Measurements from ENCODE around the gene DDIT4.

Gene DDIT4

GRCh38 chr10:72316386-72316700, 42.6 kb downstream of the DDIT4 start:
- TF ChIP-seq POLR2A (IDR thresholded peaks at IDR 0.05; ENCODE audit: extremely low read depth, insufficient read length) (no peak), MYC (IDR thresholded peaks at IDR 0.05; ENCODE audit: low read depth, low read length) (no peak), CTCF (IDR thresholded peaks at IDR 0.05; ENCODE audit: low read depth, low read length) (no peak)
- H3K4me3 ChIP-seq (ENCODE audit: low read depth, low read length): no peak overlapping the region
- no peak for DNase-seq (ENCODE audit: low read depth)

- TF ChIP-seq MAX (IDR thresholded peaks at IDR 0.05; ENCODE audit: low read depth, low read length) (peak; percentile 97), CTCF (IDR thresholded peaks at IDR 0.05; ENCODE audit: low read depth, low read length) (no peak), MYC (IDR thresholded peaks at IDR 0.05; ENCODE audit: low read depth, low read length) (peak; percentile 96), POLR2A (IDR thresholded peaks at IDR 0.05; ENCODE audit: extremely low read depth, insufficient read length) (no peak)
- peak; percentile 73 for DNase-seq (ENCODE audit: low read depth)
- H3K4me3 ChIP-seq (ENCODE audit: low read depth, low read length): no peak overlapping the region
Observed at GRCh38 chr10:72316748-72317435, 43.2 kb downstream of the DDIT4 start.

GRCh38 chr10:72318418-72319262, 44.9 kb downstream of the DDIT4 start:
- no peak for DNase-seq (ENCODE audit: low read depth)
- H3K4me3 ChIP-seq (ENCODE audit: low read depth, low read length): peak overlapping the region; percentile 63
- TF ChIP-seq CTCF (IDR thresholded peaks at IDR 0.05; ENCODE audit: low read depth, low read length) (no peak), POLR2A (IDR thresholded peaks at IDR 0.05; ENCODE audit: extremely low read depth, insufficient read length) (no peak), MYC (IDR thresholded peaks at IDR 0.05; ENCODE audit: low read depth, low read length) (no peak), MAX (IDR thresholded peaks at IDR 0.05; ENCODE audit: low read depth, low read length) (no peak)

GRCh38 chr10:72319416-72320254, 45.9 kb downstream of the DDIT4 start:
- TF ChIP-seq MAX (IDR thresholded peaks at IDR 0.05; ENCODE audit: low read depth, low read length) (peak; percentile 87), MYC (IDR thresholded peaks at IDR 0.05; ENCODE audit: low read depth, low read length) (peak; percentile 94; the same call in 1 of the 2 replicates), POLR2A (IDR thresholded peaks at IDR 0.05; ENCODE audit: extremely low read depth, insufficient read length) (peak; percentile 56), CTCF (IDR thresholded peaks at IDR 0.05; ENCODE audit: low read depth, low read length) (no peak)
- peak overlapping the region; percentile 63 for H3K4me3 ChIP-seq (ENCODE audit: low read depth, low read length)
- DNase-seq (ENCODE audit: low read depth): peak; percentile 98

GRCh38 chr10:72320676-72321247, 47.0 kb downstream of the DDIT4 start:
- DNase-seq (ENCODE audit: low read depth): peak; percentile 100
- TF ChIP-seq MAX (IDR thresholded peaks at IDR 0.05; ENCODE audit: low read depth, low read length): peak; percentile 89
- TF ChIP-seq CTCF (IDR thresholded peaks at IDR 0.05; ENCODE audit: low read depth, low read length): no peak
- peak; percentile 44 for TF ChIP-seq POLR2A (IDR thresholded peaks at IDR 0.05; ENCODE audit: extremely low read depth, insufficient read length)
- peak; percentile 97 for TF ChIP-seq MYC (IDR thresholded peaks at IDR 0.05; ENCODE audit: low read depth, low read length)
- H3K4me3 ChIP-seq (ENCODE audit: low read depth, low read length): peak overlapping the region; percentile 50

Measured in NB4 (cell line).